Heart left ventricle (tissue), 13 donors: ENCODE results near the gene TSPAN12.

Source experiments
- CTCF ChIP-seq, 12 donors: fragments of 200-600 bp; sonication (generic) in 4 of 12; IDR thresholded peaks; one replicate each; pipeline versions ENCODE4 v1.5.0 to v1.8.0; 2018 to 2022; ENCODE audit warnings: antibody characterized with exemption in 12 of 12, mild to moderate bottlenecking in 5 of 12
- POLR2A ChIP-seq, 2 donors: fragments of 450-650 bp; IDR thresholded peaks; one replicate each; pipeline ENCODE4 v1.6.1; 2017; ENCODE audit warnings: antibody characterized with exemption in 2 of 2, mild to moderate bottlenecking in 2 of 2, moderate library complexity in 2 of 2
- donor health status: ischemic (EF 13 %, LVEDD 7.1; RV severe dilation, severe dysfunction).
- donor health status: DM: no; HTN: yes; CAD: no.
- donor health status: DM: no; HTN: no; CAD: no.
- donor health status: ischemic (EF 25% LVEDD 6.9; RV normal size, moderate dysfunction).
- donor health status: ischemic (EF 25% LVEDD 5.7; RV mildly dilated, moderate dysfunction).
- donor health status: ischemic (EF 35%, LVEDD 5.7; RV mildly dilated, moderate dysfunction).
- donor health status: nonischemic (EF 11% LVEDD 7.7; RV severe dilation, severe dysfunction).
- donor health status: DM: yes; HTN: yes; CAD: no.
- donor health status: PGD.
- donor health status: ischemic (EF 29% LVEDD 5.4; RV normal size, mild dysfunction).
- donor health status: nonischemic (EF 23%, LVEDD 6.1; RV moderate dilation, normal function).

- no peak for TF ChIP-seq CTCF (IDR thresholded peaks at IDR 0.05)
- TF ChIP-seq POLR2A (IDR thresholded peaks at IDR 0.05) = no peak
Measured at GRCh38 chr7:120825152-120825551, 32.8 kb downstream of the TSPAN12 start.
